HepG2 (cell line): ENCODE data around the gene KIN. TPM values are rescaled to one million over a fixed set of nuclear protein-coding genes. Genes with fewer than 3 reads are reported as not detected.

Experiments
- CSRNP2 ChIP-seq: sonication (generic); formaldehyde crosslinking; conservative IDR thresholded peaks from 2 replicates; pipeline ENCODE4 v1.8.0; 2022; ENCODE audit warnings: low read depth, missing genetic modification reagents
- ELF3 ChIP-seq: IDR thresholded peaks from 2 replicates; pipeline ENCODE4 v1.6.1; 2016; ENCODE audit warnings: missing genetic modification reagents, missing compliant biosample characterization
- HOXD1 ChIP-seq: sonication (generic); formaldehyde crosslinking; IDR thresholded peaks from 2 replicates; pipeline ENCODE4 v1.5.0; 2020; ENCODE audit warnings: missing genetic modification reagents
- IKZF4 ChIP-seq: sonication (generic); formaldehyde crosslinking; IDR thresholded peaks from 2 replicates; pipeline ENCODE4 v1.5.1; 2020; ENCODE audit warnings: borderline replicate concordance, mild to moderate bottlenecking, low read depth, missing genetic modification reagents; ENCODE audit errors: not compliant biosample characterization
- JARID2 ChIP-seq: sonication (generic); formaldehyde crosslinking; IDR thresholded peaks from 2 replicates; pipeline ENCODE4 v1.8.1; 2023; ENCODE audit warnings: missing genetic modification reagents, inconsistent platforms; ENCODE audit not compliant: insufficient replicate concordance
- RBAK ChIP-seq: sonication (generic); formaldehyde crosslinking; IDR thresholded peaks from 2 replicates; pipeline ENCODE4 v1.5.1; 2020; ENCODE audit warnings: mild to moderate bottlenecking, missing genetic modification reagents
- TEAD2 ChIP-seq: sonication (generic); formaldehyde crosslinking; IDR thresholded peaks from 2 replicates; pipeline ENCODE4 v1.9.0; 2021; ENCODE audit warnings: missing genetic modification reagents
- TGIF2 ChIP-seq: IDR thresholded peaks from 2 replicates; pipeline ENCODE4 v1.6.1; 2016; ENCODE audit warnings: control low read depth, missing compliant biosample characterization
- TMF1 ChIP-seq: sonication (generic); formaldehyde crosslinking; IDR thresholded peaks from 2 replicates; pipeline ENCODE4 v1.8.1; 2022; ENCODE audit warnings: low read depth, missing genetic modification reagents
- ZNF318 ChIP-seq: sonication (generic); formaldehyde crosslinking; IDR thresholded peaks from 2 replicates; pipeline ENCODE4 v1.4.0; 2020; ENCODE audit warnings: mild to moderate bottlenecking, missing genetic modification reagents
- ZNF333 ChIP-seq: sonication (generic); formaldehyde crosslinking; IDR thresholded peaks from 2 replicates; pipeline ENCODE4 v1.4.0; 2020; ENCODE audit warnings: mild to moderate bottlenecking, missing genetic modification reagents, borderline replicate concordance
- ZNF512B ChIP-seq: sonication (generic); formaldehyde crosslinking; IDR thresholded peaks from 2 replicates; pipeline ENCODE4 v1.5.1; 2020; ENCODE audit warnings: missing genetic modification reagents, mild to moderate bottlenecking, borderline replicate concordance
- ZNF761 ChIP-seq: sonication (generic); formaldehyde crosslinking; conservative IDR thresholded peaks from 2 replicates; pipeline ENCODE4 v1.4.0; 2020; ENCODE audit warnings: mild to moderate bottlenecking, missing genetic modification reagents
- ZNF841 ChIP-seq: sonication (generic); formaldehyde crosslinking; IDR thresholded peaks from 2 replicates; pipeline ENCODE4 v1.8.1; 2023; ENCODE audit warnings: missing genetic modification reagents, borderline replicate concordance
- polyA plus RNA-seq, 8 experiments: library from polyadenylated mRNA; depleted of rRNA in 3 of 8; stranded (reverse) in 7 of 8; unstranded in 1 of 8; fragments of >200 nt; fragmentation: Illumina TruSeq in 4 of 8; extraction: Trizol in 4 of 8; gene quantifications; 2 replicates each; pipeline versions ENCODE4 v1.2.1 to v1.2.3, GENCODE V29; 2011 to 2016; ENCODE audit warnings: low read depth in 4 of 8, missing spikeins in 1 of 8, mixed read lengths in 1 of 8; ENCODE audit not compliant: insufficient read depth in 1 of 8
- total RNA-seq, 5 experiments: library from RNA; depleted of rRNA; stranded (reverse); fragments of >200 nt; fragmentation: Illumina TruSeq; extraction: Trizol; gene quantifications; 2 replicates each; pipeline ENCODE4 v1.2.3, GENCODE V29; 2016; ENCODE audit warnings: low read depth in 1 of 5

The KIN gene
- total and polyA plus RNA-seq, 2 of the 13 experiments (the other 11 are each of a cell fraction or from before 2014, with no cell fraction given): 4.9 to 23.2 TPM

DNA sequence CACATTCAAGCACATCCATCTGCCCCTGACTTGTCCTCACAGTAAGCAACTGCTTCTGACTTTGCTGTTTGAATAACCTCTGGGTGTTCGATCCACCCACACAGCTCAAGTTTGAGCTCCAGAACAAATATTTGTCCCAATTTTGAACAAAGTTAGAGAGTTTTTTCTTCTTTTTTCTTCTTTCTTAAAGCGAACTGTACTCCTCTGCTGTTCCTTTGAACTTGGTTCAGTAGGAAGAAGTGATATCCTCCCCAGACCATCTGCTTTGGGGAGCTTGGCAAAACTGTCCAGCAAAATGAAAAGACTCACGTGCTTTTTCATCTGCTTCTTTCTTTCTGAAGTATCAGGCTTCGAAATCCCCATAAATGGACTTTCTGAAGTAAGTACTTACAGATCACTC, 84.7 kb downstream of the KIN start, which contains the start of gene ITIH2 (continued):
- TF ChIP-seq TGIF2: 0 out of 2 replicates have a peak, but pooled peaks have one; percentile 53
- TF ChIP-seq ZNF318 (CRISPR knock-in tag): no peak
- 0 out of 2 replicates have a peak, but pooled peaks have one; percentile 32 for TF ChIP-seq TMF1
- TF ChIP-seq ZNF333 (CRISPR knock-in tag): no peak
- TF ChIP-seq IKZF4: no peak
- no peak for TF ChIP-seq CSRNP2
- TF ChIP-seq RBAK: no peak
- no peak for TF ChIP-seq ZNF761 (CRISPR knock-in tag)
- no peak for TF ChIP-seq ELF3 (CRISPR knock-in tag)
- TF ChIP-seq ZNF841: no peak
- no peak for TF ChIP-seq TEAD2 (CRISPR knock-in tag)
- TF ChIP-seq ZNF512B (CRISPR knock-in tag): 0 out of 2 replicates have a peak, but pooled peaks have one; percentile 26
- no peak for TF ChIP-seq HOXD1
- no peak for TF ChIP-seq JARID2 (CRISPR knock-in tag)
